Gastrocnemius medialis (tissue), 4 donors: ENCODE measurements around the gene ACSM5.

ENCODE experiments used
- CTCF ChIP-seq, 5 experiments: fragments of 450-650 bp in 3 of 5; fragments of 200-600 bp in 2 of 5; sonication (generic) in 2 of 5; IDR thresholded peaks in 4 of 5; conservative IDR thresholded peaks in 1 of 5; 1 replicate in 4 of 5; 2 replicates in 1 of 5; pipeline ENCODE4 v1.5.1; 2016 to 2019; ENCODE audit warnings: antibody characterized with exemption in 5 of 5, mild to moderate bottlenecking in 3 of 5, moderate library complexity in 3 of 5
- POLR2A ChIP-seq, 2 donors: fragments of 450-650 bp; IDR thresholded peaks; one replicate each; pipeline ENCODE4 v1.6.1; 2017; ENCODE audit warnings: antibody characterized with exemption in 2 of 2, mild to moderate bottlenecking in 2 of 2, moderate library complexity in 2 of 2

GRCh38 chr16:20399185-20399584 is 10.1 kb upstream of the ACSM5 start:
- TF ChIP-seq CTCF (IDR thresholded peaks at IDR 0.05 in 4 of 5, conservative IDR thresholded peaks at IDR 0.05 in 1 of 5) (no peak), POLR2A (IDR thresholded peaks at IDR 0.05) (no peak)
